ENCODE results near the gene NOSTRIN. TPM values are rescaled to one million over a fixed set of nuclear protein-coding genes. Genes with fewer than 3 reads are reported as not detected.

NOSTRIN gene
- total and polyA plus RNA-seq, 7 donors: 5.1 to 49.0 (median 13.3) TPM

- Histone ChIP-seq H3K4me1 (no peaks in the 10 kb centered on the region), H3K36me3 (no peaks in the 10 kb centered on the region), H3K9me3 (no peaks in the 10 kb centered on the region), H3K27ac (no peak overlapping the region), H3K4me3 (no peak overlapping the region), H3K27me3 (no peaks in the 10 kb centered on the region)
- WGBS, 2 donors: 46 to 81% methylated on average over 1 of the region's 1 CpG
- intact Hi-C loops (cut with DNase I): no loop called here
- no peak for DNase-seq
- TF ChIP-seq CTCF (IDR thresholded peaks at IDR 0.05) (no peak), POLR2AphosphoS5 (IDR thresholded peaks at IDR 0.05) (no peak), POLR2A (IDR thresholded peaks at IDR 0.05) (no peak), EP300 (IDR thresholded peaks at IDR 0.05) (no peak)
Measured at GRCh38 chr2:168798888-168799410, 3.5 kb upstream of the NOSTRIN start.

DNA sequence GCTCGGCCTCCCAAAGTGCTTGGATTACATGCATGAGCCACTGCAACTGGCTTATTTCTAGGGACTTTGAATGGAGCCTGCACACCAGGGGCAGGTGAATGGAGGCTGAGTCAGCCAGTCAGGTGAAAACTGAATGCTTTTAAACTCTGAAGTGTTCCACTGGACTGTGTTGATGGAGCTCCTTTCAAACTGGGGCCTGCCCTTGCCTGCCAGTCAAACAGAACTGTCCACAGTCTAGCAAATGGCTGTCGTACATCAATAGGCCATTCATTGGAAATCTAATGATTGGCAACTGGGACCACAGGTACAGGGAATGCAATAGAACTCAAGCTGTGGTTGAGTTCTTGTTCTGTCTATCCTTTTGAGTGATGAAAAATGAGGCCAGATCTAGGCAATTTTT lies 966 bp upstream of the NOSTRIN start:
- WGBS, 2 donors: 47 to 48% methylated on average over 2 of the region's 2 CpGs
- Histone ChIP-seq H3K27ac (peak overlapping the region in 1 of 4 donors; percentile 17), H3K4me3 (no peak overlapping the region), H3K9me3 (no peaks in the 10 kb centered on the region), H3K36me3 (no peaks in the 10 kb centered on the region), H3K27me3 (no peaks in the 10 kb centered on the region), H3K4me1 (no peaks in the 10 kb centered on the region)
- intact Hi-C loops (cut with DNase I): no loop called here
- TF ChIP-seq POLR2A (IDR thresholded peaks at IDR 0.05) (no peak), CTCF (IDR thresholded peaks at IDR 0.05) (no peak)
- DNase-seq: no peak

- Histone ChIP-seq H3K4me3 (peak overlapping the region in 2 of 4 donors; percentile 13 to 21), H3K36me3 (no peaks in the 10 kb centered on the region), H3K4me1 (no peaks in the 10 kb centered on the region), H3K27me3 (no peaks in the 10 kb centered on the region), H3K27ac (peak overlapping the region in 3 of 4 donors; percentile 32 to 33 (median 33)), H3K9me3 (no peaks in the 10 kb centered on the region)
- intact Hi-C loops (cut with DNase I): no loop called here
- 13 to 52% methylated on average over 5 of the region's 5 CpGs for WGBS, 2 donors
- no peak for DNase-seq
- TF ChIP-seq POLR2AphosphoS5 (IDR thresholded peaks at IDR 0.05) (no peak), POLR2A (IDR thresholded peaks at IDR 0.05) (no peak), EP300 (IDR thresholded peaks at IDR 0.05) (no peak), CTCF (IDR thresholded peaks at IDR 0.05) (no peak)
Measured at GRCh38 chr2:168802859-168803725, 655 bp downstream of the NOSTRIN start.

- H3K4me3 ChIP-seq: no peak overlapping the region
Measured at GRCh38 chr2:168804214-168804613, 1.8 kb downstream of the NOSTRIN start.

More at GRCh38 chr2:168804214-168804613, 1.8 kb downstream of the NOSTRIN start:
- no peaks in the 10 kb centered on the region for H3K27me3 ChIP-seq
- intact Hi-C loops (cut with DNase I): no loop called here
- H3K27ac ChIP-seq: peak overlapping the region in 1 of 4 donors; percentile 33
- H3K4me1 ChIP-seq: no peaks in the 10 kb centered on the region
- TF ChIP-seq EP300 (IDR thresholded peaks at IDR 0.05) (no peak), POLR2A (IDR thresholded peaks at IDR 0.05) (no peak), CTCF (IDR thresholded peaks at IDR 0.05) (no peak), POLR2AphosphoS5 (IDR thresholded peaks at IDR 0.05) (no peak)
- no peaks in the 10 kb centered on the region for H3K9me3 ChIP-seq
- H3K36me3 ChIP-seq: no peaks in the 10 kb centered on the region
- WGBS, 2 donors: 72 to 88% methylated on average over 3 of the region's 3 CpGs
- DNase-seq: no peak

Measured in sigmoid colon (tissue), 7 donors.